Measurements from ENCODE around the gene NXNL1.
"Not testable (repeated sequence)": the region's sequence is repeated elsewhere in the genome, so short reads cannot be mapped to it uniquely, and the experiment has no call there.

NXNL1 gene

GRCh38 chr19:17460372-17461230 is at the start of gene NXNL1:
TSS of gene NXNL1 (minus strand) at chr19:17460926. CDS start at chr19:17460869, 57 bp downstream.
- DNase-seq (ENCODE audit: low read depth), result no peak

- not testable (repeated sequence) for DNase-seq (ENCODE audit: low read depth)
Measured at GRCh38 chr19:17508558-17508933, 47.8 kb upstream of the NXNL1 start.

GRCh38 chr19:17506745-17507144 is 46.0 kb upstream of the NXNL1 start:
- no peak for DNase-seq (ENCODE audit: low read depth)

- no peak for DNase-seq (ENCODE audit: low read depth)
Measured at GRCh38 chr19:17505223-17505622, 44.5 kb upstream of the NXNL1 start.

GRCh38 chr19:17504456-17504855 is 43.7 kb upstream of the NXNL1 start:
- DNase-seq (ENCODE audit: low read depth), result no peak

GRCh38 chr19:17504030-17504429 is 43.3 kb upstream of the NXNL1 start:
- no peak for DNase-seq (ENCODE audit: low read depth)

- DNase-seq (ENCODE audit: low read depth), result no peak
Measured at GRCh38 chr19:17503240-17503639, 42.5 kb upstream of the NXNL1 start.

- DNase-seq (ENCODE audit: low read depth), result no peak
Measured at GRCh38 chr19:17500447-17501198, 39.9 kb upstream of the NXNL1 start.

- no peak for DNase-seq (ENCODE audit: low read depth)
Measured at GRCh38 chr19:17499648-17500446, 39.1 kb upstream of the NXNL1 start.

- DNase-seq (ENCODE audit: low read depth), result not testable (repeated sequence)
Measured at GRCh38 chr19:17499025-17499424, 38.3 kb upstream of the NXNL1 start.

GRCh38 chr19:17497149-17497798 is 36.5 kb upstream of the NXNL1 start:
- no peak for DNase-seq (ENCODE audit: low read depth)

- DNase-seq (ENCODE audit: low read depth), result peak; percentile 71
Measured at GRCh38 chr19:17496337-17496997, 35.7 kb upstream of the NXNL1 start.

- no peak for DNase-seq (ENCODE audit: low read depth)
Measured at GRCh38 chr19:17495639-17496296, 35.0 kb upstream of the NXNL1 start.

GRCh38 chr19:17491287-17491686 is 30.6 kb upstream of the NXNL1 start:
- no peak for DNase-seq (ENCODE audit: low read depth)

- no peak for DNase-seq (ENCODE audit: low read depth)
Measured at GRCh38 chr19:17490411-17490810, 29.7 kb upstream of the NXNL1 start.

GRCh38 chr19:17489392-17490030 is 28.8 kb upstream of the NXNL1 start:
- no peak for DNase-seq (ENCODE audit: low read depth)

- peak; percentile 75 for DNase-seq (ENCODE audit: low read depth)
Measured at GRCh38 chr19:17488593-17489391, 28.1 kb upstream of the NXNL1 start.

GRCh38 chr19:17487284-17488121 is 26.8 kb upstream of the NXNL1 start:
- DNase-seq (ENCODE audit: low read depth), result no peak

Measured in stimulated activated CD8-positive, alpha-beta memory T cell treated with anti-CD3 and anti-CD28 coated beads, Interleukin-4, amount 100 ng/mL, for 24 hours (primary cell).